ENCODE results near the gene COMMD3.

DNA sequence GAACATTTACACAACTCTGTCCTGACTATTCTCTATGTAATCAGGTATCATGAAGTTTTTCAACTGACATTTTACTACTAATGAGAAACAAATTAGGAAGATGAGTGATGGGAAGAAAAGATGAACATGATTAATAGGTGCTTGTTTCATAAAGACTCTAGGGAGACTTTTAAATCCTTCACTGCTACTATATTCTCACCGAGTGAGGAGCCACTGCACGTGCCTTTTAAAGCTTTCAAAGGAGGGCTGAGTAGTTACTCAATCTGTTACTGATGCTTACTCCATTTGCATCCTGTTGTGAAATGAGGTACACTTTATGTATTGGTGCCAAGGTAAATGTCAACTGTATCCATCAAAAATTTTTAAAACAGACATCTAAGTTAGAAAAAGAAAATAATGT lies 1.3 kb upstream of the COMMD3 start:
- TF ChIP-seq, protein P1, sequence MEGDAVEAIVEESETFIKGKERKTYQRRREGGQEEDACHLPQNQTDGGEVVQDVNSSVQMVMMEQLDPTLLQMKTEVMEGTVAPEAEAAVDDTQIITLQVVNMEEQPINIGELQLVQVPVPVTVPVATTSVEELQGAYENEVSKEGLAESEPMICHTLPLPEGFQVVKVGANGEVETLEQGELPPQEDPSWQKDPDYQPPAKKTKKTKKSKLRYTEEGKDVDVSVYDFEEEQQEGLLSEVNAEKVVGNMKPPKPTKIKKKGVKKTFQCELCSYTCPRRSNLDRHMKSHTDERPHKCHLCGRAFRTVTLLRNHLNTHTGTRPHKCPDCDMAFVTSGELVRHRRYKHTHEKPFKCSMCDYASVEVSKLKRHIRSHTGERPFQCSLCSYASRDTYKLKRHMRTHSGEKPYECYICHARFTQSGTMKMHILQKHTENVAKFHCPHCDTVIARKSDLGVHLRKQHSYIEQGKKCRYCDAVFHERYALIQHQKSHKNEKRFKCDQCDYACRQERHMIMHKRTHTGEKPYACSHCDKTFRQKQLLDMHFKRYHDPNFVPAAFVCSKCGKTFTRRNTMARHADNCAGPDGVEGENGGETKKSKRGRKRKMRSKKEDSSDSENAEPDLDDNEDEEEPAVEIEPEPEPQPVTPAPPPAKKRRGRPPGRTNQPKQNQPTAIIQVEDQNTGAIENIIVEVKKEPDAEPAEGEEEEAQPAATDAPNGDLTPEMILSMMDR (IDR thresholded peaks at IDR 0.05), result no peak
- no peak for TF ChIP-seq POLR2A (IDR thresholded peaks at IDR 0.05)

All from uterus (tissue), 2 donors.